Kidney (tissue), 14 donors: ENCODE measurements around the gene MAG. TPM values are rescaled to one million over a fixed set of nuclear protein-coding genes. Genes with fewer than 3 reads are reported as not detected.

Source experiments
- DNase-seq, 5 donors: peaks; one replicate each; pipeline ENCODE4 v3.0.0-alpha.2; 2013 to 2020
- FAIRE-seq: peaks from 2 replicates; lab custom pipeline; 2012; peaks lifted over from hg19 to GRCh38; lab: Jason Lieb, UNC
- H3K27ac ChIP-seq, 2 donors: one replicate each; pipeline ENCODE4 v1.7.0; 2013; ENCODE audit warnings: low read depth in 2 of 2, low read length in 2 of 2, inconsistent platforms in 1 of 2
- H3K27me3 ChIP-seq: one replicate; pipeline ENCODE4 v1.7.1; 2013; ENCODE audit warnings: low read length, inconsistent platforms; ENCODE audit not compliant: control insufficient read depth, insufficient read depth
- H3K36me3 ChIP-seq, 3 donors: one replicate each; pipeline versions ENCODE4 v1.7.0 to v1.7.1; 2013; ENCODE audit warnings: low read length in 3 of 3, control low read depth in 1 of 3, inconsistent platforms in 1 of 3; ENCODE audit not compliant: insufficient read depth in 3 of 3, control insufficient read depth in 2 of 3
- H3K4me1 ChIP-seq, 3 donors: one replicate each; pipeline versions ENCODE4 v1.7.0 to v1.7.1; 2013; ENCODE audit warnings: low read length in 3 of 3, inconsistent platforms in 1 of 3, low read depth in 1 of 3; ENCODE audit not compliant: control insufficient read depth in 2 of 3, insufficient read depth in 2 of 3
- H3K4me3 ChIP-seq, 3 donors: one replicate each; pipeline versions ENCODE4 v1.7.0 to v1.8.1; 2013; ENCODE audit warnings: low read length in 3 of 3, control low read depth in 1 of 3, inconsistent platforms in 1 of 3
- H3K9ac ChIP-seq, 3 donors: one replicate each; pipeline versions ENCODE4 v1.7.0 to v1.7.1; 2013; ENCODE audit warnings: low read length in 3 of 3, control low read depth in 1 of 3, inconsistent platforms in 1 of 3
- H3K9me3 ChIP-seq, 3 donors: one replicate each; pipeline versions ENCODE4 v1.7.0 to v1.7.1; 2013; ENCODE audit warnings: low read length in 3 of 3, control low read depth in 1 of 3, inconsistent platforms in 1 of 3; ENCODE audit not compliant: control insufficient read depth in 2 of 3, insufficient read depth in 1 of 3
- intact Hi-C: fragments of 100-400 bp; cut with DNase I; formaldehyde crosslinking; loops from one replicate; pipeline ENCODE4 v1.11.1; 2022
- polyA plus RNA-seq: library from polyadenylated mRNA; stranded (reverse); fragments of 350-450 nt; fragmentation: Illumina TruSeq; extraction: RNeasy Lipid Tissue Mini Kit (QIAGEN cat#74804); gene quantifications from one replicate; pipeline ENCODE4 v1.2.3, GENCODE V29; 2014; ENCODE audit warnings: low read depth, low replicate concordance; ENCODE audit not compliant: insufficient read depth
- total RNA-seq: library from RNA; stranded (reverse); fragmentation: NEBNext Ultra II Directional; extraction: Animal tissue kit (Norgen Biotek cat#: 25700); gene quantifications from one replicate; pipeline ENCODE4 v1.2.1, GENCODE V29; 2021
- TF ChIP-seq, protein P1 (sequence below): IDR thresholded peaks from 3 replicates; pipeline ENCODE4 v1.5.1; 2012; ENCODE audit warnings: mild to moderate bottlenecking, moderate library complexity, borderline replicate concordance; ENCODE audit not compliant: insufficient read depth; ENCODE audit errors: extremely low read depth
- donor health status: control.
- donor health status: control.
- donor health status: control.
- donor health status: control.
- donor health status: control.
- donor health status: DM: yes; HTN: yes; CAD: no.
- donor health status: Normal renal cell carcinoma (clear cell type).

MAG gene
- total and polyA plus RNA-seq, 2 donors from 2014 or later: 0.41 to 1.1 TPM

DNA sequence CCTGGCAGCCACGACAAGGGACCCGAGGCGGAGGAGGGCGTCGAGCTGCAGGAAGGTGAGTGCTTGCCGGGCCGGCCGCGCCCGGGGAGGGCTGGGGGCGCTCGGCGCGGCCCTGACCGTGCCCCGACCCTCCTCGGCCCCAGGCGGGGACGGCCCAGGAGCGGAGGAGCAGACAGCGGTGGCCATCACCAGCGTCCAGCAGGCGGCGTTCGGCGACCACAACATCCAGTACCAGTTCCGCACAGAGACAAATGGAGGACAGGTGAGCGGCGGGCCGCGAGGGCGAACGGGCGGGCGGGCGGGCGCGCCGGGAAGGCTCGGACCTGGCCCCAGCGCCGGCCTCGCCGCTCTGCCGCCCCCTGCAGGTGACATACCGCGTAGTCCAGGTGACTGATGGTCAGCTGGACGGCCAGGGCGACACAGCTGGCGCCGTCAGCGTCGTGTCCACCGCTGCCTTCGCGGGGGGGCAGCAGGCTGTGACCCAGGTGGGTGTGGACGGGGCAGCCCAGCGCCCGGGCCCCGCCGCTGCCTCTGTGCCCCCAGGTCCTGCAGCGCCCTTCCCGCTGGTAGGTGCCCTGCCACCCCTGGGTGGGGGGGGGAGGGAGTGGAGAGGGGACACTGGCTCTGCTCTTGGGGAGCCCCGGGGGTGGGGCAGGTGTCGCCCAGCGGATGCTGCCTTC lies 22.4 kb upstream of the MAG start:
- intact Hi-C loops: no loop called here
- TF ChIP-seq, protein P1, sequence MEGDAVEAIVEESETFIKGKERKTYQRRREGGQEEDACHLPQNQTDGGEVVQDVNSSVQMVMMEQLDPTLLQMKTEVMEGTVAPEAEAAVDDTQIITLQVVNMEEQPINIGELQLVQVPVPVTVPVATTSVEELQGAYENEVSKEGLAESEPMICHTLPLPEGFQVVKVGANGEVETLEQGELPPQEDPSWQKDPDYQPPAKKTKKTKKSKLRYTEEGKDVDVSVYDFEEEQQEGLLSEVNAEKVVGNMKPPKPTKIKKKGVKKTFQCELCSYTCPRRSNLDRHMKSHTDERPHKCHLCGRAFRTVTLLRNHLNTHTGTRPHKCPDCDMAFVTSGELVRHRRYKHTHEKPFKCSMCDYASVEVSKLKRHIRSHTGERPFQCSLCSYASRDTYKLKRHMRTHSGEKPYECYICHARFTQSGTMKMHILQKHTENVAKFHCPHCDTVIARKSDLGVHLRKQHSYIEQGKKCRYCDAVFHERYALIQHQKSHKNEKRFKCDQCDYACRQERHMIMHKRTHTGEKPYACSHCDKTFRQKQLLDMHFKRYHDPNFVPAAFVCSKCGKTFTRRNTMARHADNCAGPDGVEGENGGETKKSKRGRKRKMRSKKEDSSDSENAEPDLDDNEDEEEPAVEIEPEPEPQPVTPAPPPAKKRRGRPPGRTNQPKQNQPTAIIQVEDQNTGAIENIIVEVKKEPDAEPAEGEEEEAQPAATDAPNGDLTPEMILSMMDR: peak; percentile 41
- Histone ChIP-seq H3K4me1 (peaks cover 0 to 18% (median 6%) of the 10 kb centered on the region in 3 donors), H3K36me3 (peaks cover 6 to 29% (median 19%) of the 10 kb centered on the region in 3 donors), H3K27me3 (no peaks in the 10 kb centered on the region), H3K9ac (peak overlapping the region in 1 of 3 donors; percentile 55), H3K9me3 (no peaks in the 10 kb centered on the region), H3K4me3 (peak overlapping the region; percentile 39 to 63 (median 57)), H3K27ac (peak overlapping the region; percentile 88 to 90)
- no peak for FAIRE-seq
- DNase-seq: peak; percentile 91 to 96 (median 95)

- Histone ChIP-seq H3K27ac (no peak overlapping the region), H3K4me3 (peak overlapping the region in 2 of 3 donors; percentile 6 to 57), H3K4me1 (peaks cover 0 to 16% (median 6%) of the 10 kb centered on the region in 3 donors), H3K9me3 (no peaks in the 10 kb centered on the region), H3K27me3 (no peaks in the 10 kb centered on the region), H3K36me3 (peaks cover 6 to 29% (median 19%) of the 10 kb centered on the region in 3 donors), H3K9ac (peak overlapping the region in 1 of 3 donors; percentile 52)
- peak in 1 of 5 donors; percentile 55 for DNase-seq
- TF ChIP-seq, protein P1: no peak
- FAIRE-seq: no peak
- intact Hi-C loops: no loop called here
These were observed 21.6 kb upstream of the MAG start for GRCh38 chr19:35270381-35270811.

- FAIRE-seq: no peak
- Histone ChIP-seq H3K4me3 (no peak overlapping the region), H3K27ac (no peak overlapping the region), H3K9me3 (no peaks in the 10 kb centered on the region), H3K36me3 (peaks cover 9 to 29% (median 19%) of the 10 kb centered on the region in 3 donors), H3K4me1 (peaks cover 0 to 16% (median 6%) of the 10 kb centered on the region in 3 donors), H3K27me3 (no peaks in the 10 kb centered on the region), H3K9ac (no peak overlapping the region)
- TF ChIP-seq, protein P1: no peak
- peak in 2 of 5 donors; percentile 39 to 65 for DNase-seq
- intact Hi-C loops: no loop called here
These were observed 20.4 kb upstream of the MAG start for GRCh38 chr19:35271546-35271945.
